ENCODE measurements around the gene ZC3HAV1L.

The ZC3HAV1L gene
- long read RNA-seq, result 0 reads

GRCh38 chr7:139035586-139036353, at the start of gene ZC3HAV1L:
Gene ZC3HAV1L (minus strand): TSS chr7:139036042. CDS start chr7:139036017, 25 bp downstream.
- peaks cover 7% of the 10 kb centered on the region for H3K27me3 ChIP-seq (ENCODE audit: insufficient read depth, poor library complexity, severe bottlenecking)
- peak in 1 of 2 experiments; percentile 14 for DNase-seq (ENCODE audit: low read depth in 1 of 2, low spot score in 1 of 2)
- no peak within 1 kb of the TSS for H3K27ac ChIP-seq (replicated peaks)
- peak within 1 kb of the TSS; percentile 40 for H3K4me3 ChIP-seq (replicated peaks; ENCODE audit: insufficient read depth, low read length)
- no peak for TF ChIP-seq POLR2AphosphoS5 (IDR thresholded peaks at IDR 0.05; ENCODE audit: low read depth)
- TF ChIP-seq SPI1 (IDR thresholded peaks at IDR 0.05; ENCODE audit: borderline replicate concordance, low read depth), result no peak
- no peak for TF ChIP-seq REST (IDR thresholded peaks at IDR 0.05; ENCODE audit: insufficient replicate concordance, low read depth)
- no peak for TF ChIP-seq GABPA (IDR thresholded peaks at IDR 0.05; ENCODE audit: low read depth)
- TF ChIP-seq CTCF (IDR thresholded peaks at IDR 0.05; ENCODE audit: insufficient read depth, low read length), result no peak

- TF ChIP-seq POLR2AphosphoS5 (IDR thresholded peaks at IDR 0.05; ENCODE audit: low read depth) (no peak), REST (IDR thresholded peaks at IDR 0.05; ENCODE audit: insufficient replicate concordance, low read depth) (no peak), CTCF (IDR thresholded peaks at IDR 0.05; ENCODE audit: insufficient read depth, low read length) (no peak), GABPA (IDR thresholded peaks at IDR 0.05; ENCODE audit: low read depth) (no peak), SPI1 (IDR thresholded peaks at IDR 0.05; ENCODE audit: borderline replicate concordance, low read depth) (no peak)
- H3K27ac ChIP-seq (replicated peaks), result no peak overlapping the region
- H3K27me3 ChIP-seq (ENCODE audit: insufficient read depth, poor library complexity, severe bottlenecking), result no peaks in the 10 kb centered on the region
- H3K4me3 ChIP-seq (replicated peaks; ENCODE audit: insufficient read depth, low read length), result no peak overlapping the region
- DNase-seq (ENCODE audit: low read depth in 1 of 2, low spot score in 1 of 2), result no peak
Observed at GRCh38 chr7:139084709-139085108, 48.9 kb upstream of the ZC3HAV1L start.

- Histone ChIP-seq H3K4me3 (replicated peaks; ENCODE audit: insufficient read depth, low read length) (no peak overlapping the region), H3K27ac (replicated peaks) (no peak overlapping the region), H3K27me3 (ENCODE audit: insufficient read depth, poor library complexity, severe bottlenecking) (no peaks in the 10 kb centered on the region)
- no peak for DNase-seq (ENCODE audit: low read depth in 1 of 2, low spot score in 1 of 2)
- TF ChIP-seq SPI1 (IDR thresholded peaks at IDR 0.05; ENCODE audit: borderline replicate concordance, low read depth) (no peak), GABPA (IDR thresholded peaks at IDR 0.05; ENCODE audit: low read depth) (no peak), CTCF (IDR thresholded peaks at IDR 0.05; ENCODE audit: insufficient read depth, low read length) (no peak), REST (IDR thresholded peaks at IDR 0.05; ENCODE audit: insufficient replicate concordance, low read depth) (no peak), POLR2AphosphoS5 (IDR thresholded peaks at IDR 0.05; ENCODE audit: low read depth) (no peak)
Observed at GRCh38 chr7:139081584-139081983, 45.7 kb upstream of the ZC3HAV1L start.

Data from HL-60 (cell line).